Measurements from ENCODE around the gene CHST3.

CHST3 gene

DNA sequence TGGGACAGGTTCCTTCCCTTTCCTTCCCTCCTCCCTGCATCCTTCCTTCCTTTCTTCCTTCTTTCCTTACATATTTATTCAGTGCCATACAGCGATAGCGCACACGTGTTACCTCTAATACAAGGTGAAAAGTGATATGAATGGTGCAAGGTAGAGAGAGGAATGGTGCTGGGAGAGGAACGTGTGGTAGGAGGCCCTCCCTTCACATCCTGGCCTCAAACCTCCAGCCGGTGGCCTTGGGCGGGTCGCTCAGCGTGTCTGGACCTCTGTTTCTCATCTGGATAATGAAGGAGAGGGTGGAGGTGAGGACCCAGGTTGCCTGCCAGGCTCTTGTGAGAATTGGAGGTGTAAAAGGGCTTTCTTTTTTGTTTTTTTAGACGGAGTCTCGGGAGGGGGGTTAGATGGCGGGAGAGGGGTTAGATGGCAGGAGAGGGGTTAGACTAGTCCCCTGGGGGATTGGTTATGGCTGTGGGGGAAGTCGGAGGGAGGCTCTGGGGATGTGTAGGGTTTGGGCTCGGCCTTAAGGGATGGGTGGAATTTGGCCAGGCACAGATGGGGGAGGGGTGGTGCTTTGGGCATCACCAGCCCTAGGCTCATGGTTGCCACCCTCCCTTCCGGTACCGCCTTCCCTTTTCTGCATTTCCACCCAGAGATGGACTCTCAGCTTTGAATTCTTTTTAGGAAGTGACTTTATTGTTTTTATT is 14.9 kb downstream of the CHST3 start:
- no peak for DNase-seq (ENCODE audit: low read depth)
- H3K4me3 ChIP-seq (ENCODE audit: low read depth, low read length), result no peak overlapping the region
- TF ChIP-seq CTCF (IDR thresholded peaks at IDR 0.05; ENCODE audit: low read depth, low read length, missing control alignments), result no peak

- H3K4me3 ChIP-seq (ENCODE audit: low read depth, low read length), result no peak overlapping the region
- no peak for DNase-seq (ENCODE audit: low read depth)
- no peak for TF ChIP-seq CTCF (IDR thresholded peaks at IDR 0.05; ENCODE audit: low read depth, low read length, missing control alignments)
Measured at GRCh38 chr10:71979692-71980062, 15.5 kb downstream of the CHST3 start.

- TF ChIP-seq CTCF (IDR thresholded peaks at IDR 0.05; ENCODE audit: low read depth, low read length, missing control alignments), result no peak
- DNase-seq (ENCODE audit: low read depth), result no peak
- no peak overlapping the region for H3K4me3 ChIP-seq (ENCODE audit: low read depth, low read length)
Measured at GRCh38 chr10:71980181-71981014, 16.2 kb downstream of the CHST3 start.

DNA sequence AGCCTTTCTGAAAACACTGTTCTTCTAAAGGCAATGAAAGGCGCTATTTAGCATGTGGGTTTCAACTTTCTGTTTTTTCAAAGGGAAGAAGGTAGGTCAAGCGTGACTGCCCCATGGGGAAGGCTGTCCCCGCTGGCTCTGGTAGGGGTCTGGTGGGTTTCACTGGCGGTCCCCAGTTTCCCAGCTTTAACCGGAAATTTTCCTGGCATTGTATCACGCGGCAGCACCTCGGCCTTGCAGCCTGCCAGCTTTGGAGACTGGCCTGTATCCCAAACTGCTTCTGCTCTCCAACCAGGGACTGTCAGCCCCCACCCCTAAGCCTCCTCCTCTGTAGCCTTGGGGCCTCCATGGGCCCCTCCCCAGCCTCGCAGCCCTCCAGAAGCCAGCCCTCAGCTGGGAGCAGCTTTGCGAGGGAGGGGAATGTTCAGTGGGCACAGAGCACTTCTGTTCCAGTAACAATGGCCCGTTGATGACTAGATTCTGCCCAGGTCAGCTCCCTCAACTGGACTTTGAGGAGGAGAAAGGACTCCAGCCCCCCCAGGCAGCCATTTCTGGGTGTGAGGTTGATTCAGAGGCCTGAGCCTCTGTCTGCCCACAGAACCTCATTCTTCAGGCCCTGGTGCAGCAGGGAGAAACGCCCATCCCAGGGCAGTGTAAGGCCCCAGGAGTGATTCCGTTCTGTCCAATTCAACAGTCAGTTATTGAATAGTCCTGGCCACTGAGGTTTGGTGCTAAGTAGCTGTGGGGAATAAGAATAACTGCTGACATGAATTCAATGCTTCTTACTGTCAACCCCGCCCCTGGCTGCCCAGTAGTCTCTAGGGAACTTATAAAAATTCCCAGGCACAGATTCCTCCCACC is 17.1 kb downstream of the CHST3 start:
- no peak for TF ChIP-seq CTCF (IDR thresholded peaks at IDR 0.05; ENCODE audit: low read depth, low read length, missing control alignments)
- no peak for DNase-seq (ENCODE audit: low read depth)
- H3K4me3 ChIP-seq (ENCODE audit: low read depth, low read length), result no peak overlapping the region

DNA sequence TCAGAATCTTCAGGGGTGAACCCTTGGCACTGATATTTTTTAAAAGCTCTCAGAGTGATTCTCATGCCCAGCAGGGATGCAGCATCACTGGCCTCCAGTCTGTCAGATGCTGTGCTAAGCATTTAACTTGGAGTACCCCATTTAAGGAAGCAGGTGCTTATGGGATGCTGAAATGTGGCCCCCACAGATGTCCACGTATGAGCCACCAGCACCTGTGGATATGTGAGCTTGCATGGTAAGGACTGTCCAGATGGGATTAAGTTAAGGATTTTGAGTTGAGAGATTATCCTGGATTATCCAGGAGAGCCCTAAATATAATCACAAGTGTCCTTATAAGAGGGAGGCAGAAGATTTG is 17.7 kb downstream of the CHST3 start:
- TF ChIP-seq CTCF (IDR thresholded peaks at IDR 0.05; ENCODE audit: low read depth, low read length, missing control alignments), result no peak
- H3K4me3 ChIP-seq (ENCODE audit: low read depth, low read length), result no peak overlapping the region
- DNase-seq (ENCODE audit: low read depth), result no peak

DNA sequence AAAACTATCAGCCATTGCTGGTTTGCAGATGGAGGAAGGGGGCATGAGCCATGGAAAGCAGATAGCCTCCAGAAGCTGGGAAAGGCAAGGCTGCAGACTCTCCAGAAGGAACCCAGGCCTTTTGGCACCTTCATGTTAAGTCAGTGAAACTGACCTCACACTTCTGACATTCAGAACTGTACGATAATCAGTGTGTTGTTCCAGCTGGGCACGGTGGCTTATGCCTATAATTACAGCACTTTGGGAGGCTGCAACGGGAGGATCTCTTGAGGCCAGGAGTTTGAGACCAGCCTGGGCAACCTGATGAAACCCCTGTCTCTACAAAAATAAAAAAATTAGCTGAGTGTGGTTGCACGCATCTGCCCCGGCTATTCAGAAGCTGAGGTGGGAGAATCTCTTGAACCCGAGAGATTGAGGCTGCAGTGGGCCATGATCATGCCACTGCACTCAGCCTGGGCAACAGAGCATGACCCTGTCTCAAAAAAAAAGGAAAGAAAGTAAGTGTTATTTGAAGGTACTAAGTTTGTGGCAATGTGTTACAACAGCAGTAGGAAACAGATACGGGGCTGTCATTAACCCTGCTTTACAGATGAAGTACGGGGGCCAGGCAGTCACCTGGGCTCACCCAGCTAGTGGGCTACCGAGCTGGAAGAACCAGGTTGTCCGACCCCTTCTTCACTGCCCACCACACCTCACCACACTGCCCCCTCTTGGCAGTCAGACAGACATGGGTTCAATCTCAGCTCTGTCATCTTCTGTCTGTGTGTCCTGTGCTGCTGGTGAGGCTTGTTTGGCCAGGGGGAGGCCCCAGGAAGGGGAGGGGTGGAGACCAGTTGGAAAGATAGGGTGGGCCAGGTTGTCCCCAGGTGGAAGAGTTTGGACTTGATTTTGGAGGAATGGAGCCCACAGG is 18.3 kb downstream of the CHST3 start:
- no peak overlapping the region for H3K4me3 ChIP-seq (ENCODE audit: low read depth, low read length)
- TF ChIP-seq CTCF (IDR thresholded peaks at IDR 0.05; ENCODE audit: low read depth, low read length, missing control alignments), result peak; percentile 29
- DNase-seq (ENCODE audit: low read depth), result no peak
